Naive thymus-derived CD8-positive, alpha-beta T cell (primary cell): ENCODE measurements around the gene SOS1. TPM values are rescaled to one million over a fixed set of nuclear protein-coding genes. Genes with fewer than 3 reads are reported as not detected.

Source experiments
- polyA plus RNA-seq, 3 donors: library from polyadenylated mRNA; unstranded; fragments of 300-500 nt; fragmentation: Illumina TruSeq; gene quantifications; one replicate each; pipeline ENCODE4 v1.2.3, GENCODE V29; 2021
- total RNA-seq, 8 experiments: library from RNA in 2 of 8; stranded (reverse) in 2 of 8; gene quantifications; one replicate each; pipeline ENCODE4 v1.2.3 and lab custom pipeline; 2021 to 2026

Gene SOS1
- total and polyA plus RNA-seq, 5 experiments from 2014 or later = 10.6 to 51.6 (median 13.7) TPM

Other genes with a start within 250 kb of the SOS1 start
- 10 to 100 TPM; 19.6 to 20.8 TPM for gene DHX57, start 245.1 kb downstream of the SOS1 start, total RNA-seq
- gene DHX57, start 245.1 kb downstream of the SOS1 start, polyA plus RNA-seq = 1 to 10 TPM; 4.9 to 5.5 (median 5.0) TPM
- 1 to 10 TPM; 1.4 to 3.0 TPM for gene MORN2, start 245.1 kb downstream of the SOS1 start, total RNA-seq
- 10 to 100 TPM in 1 of 3 donors, 1 to 10 TPM in 2; 9.1 to 10.7 (median 9.7) TPM for gene MORN2, start 245.1 kb downstream of the SOS1 start, polyA plus RNA-seq
- gene ARHGEF33, start 231.2 kb downstream of the SOS1 start, total RNA-seq = 1 to 10 TPM in 1 of 2 experiments, not detected in 1; 1.0 TPM
- gene ARHGEF33, start 231.2 kb downstream of the SOS1 start, polyA plus RNA-seq = not detected
- gene CDKL4, start 122.9 kb upstream of the SOS1 start, total RNA-seq = not detected
- gene CDKL4, start 122.9 kb upstream of the SOS1 start, polyA plus RNA-seq = not detected